Fibroblast of skin of scalp (primary cell): Measurements from ENCODE around the gene GJB5. TPM values are rescaled to one million over a fixed set of nuclear protein-coding genes. Genes with fewer than 3 reads are reported as not detected.
"Not testable (repeated sequence)": the region's sequence is repeated elsewhere in the genome, so short reads cannot be mapped to it uniquely, and the experiment has no call there.

Experiments
- DNase-seq: peaks from one replicate; pipeline ENCODE4 v3.0.0-alpha.2; 2013
- polyA plus RNA-seq, 2 experiments: library from polyadenylated mRNA; unstranded; fragments of 120-200 nt; gene quantifications; one replicate each; pipeline ENCODE4 v1.2.1, GENCODE V29; 2013; ENCODE audit not compliant: insufficient read length in 2 of 2

Gene GJB5
- 0.08 TPM for polyA plus RNA-seq (2013, experiment 1 of 2; ENCODE audit: insufficient read length)
- polyA plus RNA-seq (2013, experiment 2 of 2; ENCODE audit: insufficient read length) = not detected

DNA sequence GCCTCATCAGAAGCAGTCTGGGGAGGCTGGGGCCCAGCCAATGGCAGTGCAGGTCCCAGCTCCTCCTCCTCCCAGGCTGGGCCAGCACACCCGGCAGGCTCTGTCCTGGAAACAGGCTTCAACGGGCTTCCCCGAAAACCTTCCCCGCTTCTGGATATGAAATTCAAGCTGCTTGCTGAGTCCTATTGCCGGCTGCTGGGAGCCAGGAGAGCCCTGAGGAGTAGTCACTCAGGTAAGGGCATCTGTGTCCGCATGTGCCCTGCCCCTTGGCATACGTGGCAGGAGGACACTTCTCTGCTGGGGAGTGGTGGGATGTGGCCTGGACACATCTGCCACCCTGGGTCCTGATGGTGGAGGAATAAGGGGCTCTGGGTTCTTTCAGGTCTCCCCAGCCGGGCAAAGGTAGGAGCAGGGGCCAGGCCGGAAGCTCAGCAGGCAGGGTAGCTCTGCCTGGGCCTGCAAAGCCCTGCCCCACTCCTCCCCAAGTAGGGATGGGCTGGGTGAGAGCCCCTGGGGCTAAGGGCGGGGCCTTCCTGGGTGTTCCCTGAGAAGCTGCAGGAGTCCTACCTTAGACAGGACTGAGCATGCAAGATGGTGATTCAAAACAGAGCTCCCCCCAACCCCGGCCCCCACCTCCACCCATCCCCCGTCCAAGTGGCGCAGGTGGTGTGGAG lies at the start of gene GJB5:
TSS of gene GJB5 (plus strand) at position 84 of the 674 bp plus-strand sequence. CDS start 2,284 bp downstream, outside the sequence.
- DNase-seq = no peak

GRCh38 chr1:34705077-34705476 lies 49.8 kb upstream of the GJB5 start:
- DNase-seq = no peak

DNA sequence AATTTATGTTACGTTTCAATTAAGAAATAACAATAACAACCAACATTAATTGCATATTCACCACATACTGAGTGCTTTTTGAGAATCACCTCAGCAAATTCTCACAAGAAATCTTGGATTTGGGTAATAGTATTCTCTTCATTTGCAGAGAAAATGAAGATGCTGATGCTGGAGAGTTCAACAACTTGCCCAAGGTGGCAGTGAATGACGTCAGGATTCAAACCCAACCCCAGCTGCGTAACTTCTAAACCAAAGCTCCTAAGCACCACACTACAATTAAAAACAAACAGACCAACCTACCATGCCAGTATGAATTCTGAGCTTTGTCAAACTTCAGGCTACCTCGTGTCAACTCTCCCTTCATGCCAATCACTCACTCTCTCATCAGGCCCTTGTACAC lies 46.7 kb upstream of the GJB5 start:
- DNase-seq = no peak

DNA sequence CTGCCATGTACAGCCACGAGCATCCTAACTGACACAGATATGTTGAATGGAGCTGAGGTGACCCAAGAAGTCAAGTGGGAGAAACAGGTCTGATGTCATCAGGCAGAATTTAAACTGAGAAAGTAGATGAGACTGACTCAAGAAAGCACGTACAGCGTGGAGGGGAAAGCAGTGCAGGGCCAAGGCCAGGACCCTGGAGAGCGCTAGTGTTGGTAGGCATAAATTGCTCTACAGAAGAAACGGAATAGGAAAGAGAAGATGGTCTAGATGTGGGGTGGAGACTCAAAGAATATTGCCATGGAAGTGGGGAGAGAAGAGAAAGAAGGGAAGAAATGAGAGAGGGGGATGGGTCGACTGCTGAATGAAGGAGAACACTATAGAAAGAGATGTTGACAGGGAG lies 45.3 kb upstream of the GJB5 start:
- DNase-seq = peak; percentile 4

DNA sequence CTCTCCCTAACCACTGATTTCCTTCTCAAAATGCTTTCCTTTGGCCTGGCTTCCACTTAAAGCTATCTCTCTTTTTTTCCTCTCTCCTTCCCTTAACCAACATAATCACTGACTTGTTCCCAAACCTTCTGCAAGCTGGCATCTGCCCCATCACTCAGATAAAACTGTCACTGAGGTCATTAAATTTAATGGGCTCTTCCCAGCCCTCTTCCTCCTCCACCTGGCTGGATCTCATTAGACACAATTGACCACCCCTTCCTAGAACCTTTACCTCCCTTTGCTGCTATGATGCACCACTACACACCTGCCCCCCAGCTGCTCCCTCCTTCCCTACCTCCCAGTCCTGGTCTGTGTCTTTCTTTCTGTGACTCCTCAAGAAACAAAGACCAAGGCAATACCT lies 44.0 kb upstream of the GJB5 start:
- DNase-seq = no peak

- no peak for DNase-seq
Measured at GRCh38 chr1:34711485-34711884, 43.4 kb upstream of the GJB5 start.

GRCh38 chr1:34712007-34712688 lies 42.7 kb upstream of the GJB5 start:
- no peak for DNase-seq

- DNase-seq = no peak
Measured at GRCh38 chr1:34713443-34713842, 41.4 kb upstream of the GJB5 start.

GRCh38 chr1:34714386-34714785 lies 40.5 kb upstream of the GJB5 start:
- no peak for DNase-seq

- DNase-seq = no peak
Measured at GRCh38 chr1:34715139-34715538, 39.7 kb upstream of the GJB5 start.

DNA sequence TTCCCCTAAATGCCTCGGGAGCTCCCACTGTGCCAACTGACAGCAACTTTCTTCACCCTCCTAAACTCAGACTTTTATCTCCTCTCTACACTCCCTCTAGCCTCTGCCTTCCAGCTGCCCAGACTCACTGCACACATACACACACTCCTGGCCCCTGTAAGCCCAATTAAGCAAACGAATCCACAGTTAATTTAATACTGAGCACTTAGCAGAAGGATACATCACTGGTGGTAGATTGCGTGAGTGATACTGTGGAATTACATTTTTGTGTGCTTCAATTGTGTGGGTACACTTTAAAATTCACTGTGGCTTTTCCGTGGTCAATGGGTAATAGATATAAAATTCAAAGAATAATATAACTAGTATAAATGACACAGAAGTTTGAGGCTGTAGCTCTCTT lies 33.6 kb upstream of the GJB5 start:
- DNase-seq = no peak

- no peak for DNase-seq
Measured at GRCh38 chr1:34721646-34722355, 33.0 kb upstream of the GJB5 start.

DNA sequence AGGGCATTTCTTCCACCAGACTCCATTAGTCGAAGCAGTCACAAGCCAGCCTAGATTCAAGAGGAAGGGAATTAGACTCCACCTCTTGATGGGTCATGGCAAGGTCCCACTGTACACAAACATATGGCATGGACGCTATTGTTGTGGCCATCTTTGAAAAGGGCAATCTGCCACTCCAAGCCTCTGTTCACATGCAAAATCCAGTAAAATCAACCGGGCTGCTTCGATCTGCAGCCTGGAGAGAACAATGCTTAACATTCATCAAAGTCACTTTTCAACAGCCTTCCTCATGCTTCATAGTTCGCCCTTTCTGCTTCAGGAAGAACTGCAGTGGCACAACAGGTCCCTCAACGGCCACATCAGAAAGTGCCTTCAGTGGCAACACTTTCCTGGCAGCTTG lies 28.0 kb upstream of the GJB5 start:
- DNase-seq = no peak

DNA sequence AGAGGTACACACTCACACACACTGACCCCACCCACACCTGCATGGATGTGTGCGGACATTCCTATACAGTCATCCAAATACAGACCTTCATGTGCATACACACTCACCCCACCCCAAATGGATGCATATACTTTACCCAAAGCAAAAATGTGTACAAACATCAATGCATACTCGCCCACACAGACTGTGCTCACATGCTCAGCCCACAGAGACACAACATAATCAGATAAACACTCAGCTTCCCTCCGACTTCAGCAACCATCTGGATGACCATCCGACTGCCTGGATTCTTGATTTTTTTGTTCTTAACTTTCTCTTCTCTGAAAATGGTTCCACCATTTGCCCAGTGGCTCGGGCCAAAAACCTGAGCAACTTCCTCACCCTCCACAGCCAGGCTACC lies 24.4 kb upstream of the GJB5 start:
- DNase-seq = no peak

DNA sequence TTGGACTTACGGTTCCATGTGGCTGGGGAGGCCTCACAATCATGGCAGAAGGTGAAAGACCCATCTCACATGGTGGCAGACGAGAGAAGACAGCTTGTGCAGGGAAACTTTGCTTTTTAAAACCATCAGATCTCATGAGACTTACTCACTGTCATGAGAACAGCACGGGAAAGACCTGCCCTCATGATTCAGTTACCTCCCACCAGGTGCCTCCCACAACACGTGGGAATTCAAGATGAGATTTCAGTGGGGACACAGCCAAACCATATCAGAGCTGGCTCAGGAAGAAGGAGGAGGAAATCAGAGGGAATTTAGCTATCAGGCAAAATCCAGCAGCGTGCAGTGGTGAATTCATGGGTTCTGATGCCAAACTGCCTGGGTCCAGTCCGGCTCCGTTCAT lies 22.0 kb upstream of the GJB5 start:
- DNase-seq = not testable (repeated sequence)

DNA sequence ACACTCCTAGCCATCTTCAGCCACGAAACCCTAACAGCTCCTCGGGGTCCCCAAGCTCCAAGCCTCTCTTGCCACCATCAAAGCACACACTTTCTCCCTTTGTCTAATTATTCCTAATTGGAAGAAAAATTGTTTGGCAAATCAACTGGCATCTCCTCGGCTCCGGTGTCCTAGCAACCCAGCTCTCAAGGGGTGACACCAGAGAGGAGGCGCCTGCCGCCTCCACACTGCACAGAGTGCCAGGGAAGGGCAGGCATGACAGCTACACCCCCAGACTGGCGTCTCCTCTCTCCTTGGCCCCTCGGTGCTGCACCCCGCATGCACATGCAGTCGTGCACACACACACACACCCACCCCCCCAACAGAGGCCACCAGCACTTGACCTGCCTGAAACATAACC lies 18.2 kb upstream of the GJB5 start:
- no peak for DNase-seq

- not testable (repeated sequence) for DNase-seq
Measured at GRCh38 chr1:34737236-34737635, 17.6 kb upstream of the GJB5 start.

DNA sequence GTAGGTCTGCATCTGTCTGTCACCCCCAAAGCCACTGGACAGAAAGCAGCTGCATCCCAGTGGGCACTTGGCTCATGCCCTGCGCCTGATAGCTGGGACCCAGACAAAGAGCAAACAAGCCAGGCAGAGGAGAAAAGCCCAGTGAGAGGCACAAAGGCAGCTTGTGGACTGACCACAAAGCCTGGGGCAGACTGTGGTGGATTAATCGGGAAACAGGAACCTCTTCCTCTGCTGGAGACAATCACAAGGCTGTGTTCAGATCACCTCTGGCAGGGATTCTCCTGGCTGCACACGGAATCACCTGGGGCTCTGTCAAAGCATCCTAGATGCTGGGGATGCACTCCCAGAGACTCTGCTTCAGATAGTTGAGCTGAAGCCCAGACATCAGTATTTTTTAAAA lies 15.2 kb upstream of the GJB5 start:
- DNase-seq = no peak

DNA sequence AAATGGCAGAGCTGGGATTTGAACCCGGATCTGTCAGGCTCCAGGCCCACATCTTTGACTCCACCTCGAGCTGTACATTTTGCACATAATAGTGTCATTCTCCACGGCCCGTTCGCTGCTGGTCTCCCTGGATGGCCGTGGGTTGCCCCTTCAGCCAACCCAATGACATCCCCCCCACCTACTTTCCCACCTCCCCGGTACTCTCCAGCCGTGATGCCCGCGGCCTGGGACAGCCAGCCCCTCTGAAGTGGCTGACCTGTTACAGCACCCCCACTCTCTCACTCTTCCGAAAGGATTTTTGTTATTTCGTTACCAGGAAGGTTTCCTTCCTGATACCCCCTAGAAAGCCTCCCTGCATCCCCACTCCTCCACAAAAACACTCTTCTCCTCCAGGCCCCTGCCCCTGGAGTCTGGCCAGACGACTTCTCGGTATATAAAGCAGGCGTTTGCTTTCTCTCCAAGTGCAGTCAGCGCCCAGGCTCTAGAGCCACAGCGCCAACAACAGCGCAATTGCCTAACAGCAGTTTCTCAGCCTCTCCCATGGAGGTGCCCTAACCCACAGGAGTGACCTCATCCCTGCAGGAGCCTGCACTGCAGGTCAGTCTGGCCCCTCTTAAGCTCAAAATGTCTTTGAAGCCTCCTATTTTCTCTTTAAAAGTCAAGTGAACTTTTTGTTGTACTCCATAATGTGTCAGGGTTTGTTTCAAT lies 14.5 kb upstream of the GJB5 start:
- DNase-seq = no peak

DNA sequence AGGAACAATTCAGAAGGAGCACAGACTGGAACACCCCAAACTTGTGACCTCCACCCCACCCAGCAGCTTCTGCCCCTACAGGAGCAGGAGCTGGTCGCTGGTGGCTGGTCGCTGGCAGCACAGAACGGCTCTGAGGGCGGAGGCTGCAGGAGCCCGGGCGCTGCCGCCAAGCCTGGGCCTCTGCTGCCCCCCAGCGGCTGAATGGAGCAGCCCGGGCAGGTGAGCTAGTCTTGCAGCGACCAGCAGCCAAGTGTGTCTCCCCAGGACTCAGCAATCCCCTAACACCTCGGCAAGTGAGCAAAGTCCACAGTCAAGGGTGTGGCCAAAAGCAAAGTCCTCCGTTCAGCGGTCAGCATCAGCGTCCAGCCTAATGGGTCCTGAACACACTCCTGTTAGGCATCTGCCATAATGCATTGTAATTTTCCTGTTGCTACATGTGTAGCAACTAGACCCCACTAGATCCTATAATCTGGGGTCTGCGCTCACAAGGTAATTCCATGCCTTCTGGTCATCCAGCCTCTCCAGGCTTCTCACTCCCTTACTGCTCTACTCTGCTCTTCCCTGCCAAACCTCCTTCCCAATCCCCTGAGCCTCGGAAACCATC lies 12.1 kb upstream of the GJB5 start:
- DNase-seq = peak; percentile 56

DNA sequence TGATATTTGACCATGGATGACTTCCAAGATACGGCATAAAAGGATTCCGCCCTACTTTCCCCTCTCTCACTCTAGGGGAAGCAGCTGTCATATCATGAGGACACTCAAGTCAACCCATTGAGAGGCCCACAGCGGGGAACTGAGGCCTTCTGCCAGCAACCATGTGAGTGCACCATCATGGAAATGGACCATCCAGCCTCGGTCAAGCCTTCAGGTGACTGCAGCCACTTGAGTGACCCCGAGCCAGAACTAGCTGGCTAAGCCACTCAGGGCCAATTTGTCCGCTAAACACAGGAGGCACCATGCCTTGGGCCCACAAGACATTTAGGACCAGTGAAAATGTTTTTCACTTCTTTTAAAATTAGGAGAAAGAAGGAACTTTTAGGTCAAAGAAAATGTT lies 11.1 kb upstream of the GJB5 start:
- no peak for DNase-seq

GRCh38 chr1:34744851-34745250 lies 10.0 kb upstream of the GJB5 start:
- no peak for DNase-seq

DNA sequence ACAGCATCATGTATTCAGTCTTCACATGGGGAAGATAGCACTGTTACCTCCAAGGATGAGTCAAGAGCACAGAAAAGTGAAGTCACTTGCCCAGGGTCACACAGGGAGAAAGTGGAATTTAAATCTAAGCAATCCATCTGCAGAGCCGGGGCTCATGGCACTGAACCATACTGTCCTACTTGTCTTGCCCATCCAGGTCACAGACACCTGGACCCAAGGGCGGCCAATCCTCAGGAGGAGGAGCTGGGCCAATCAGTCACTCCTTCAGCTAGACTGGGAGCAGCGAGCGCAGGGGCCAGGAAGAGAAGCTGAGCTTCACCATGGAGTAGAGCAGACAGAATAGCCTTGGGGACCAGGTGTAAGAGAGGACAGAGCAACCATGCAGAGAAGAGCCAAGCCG lies 9.2 kb upstream of the GJB5 start:
- DNase-seq = no peak
